IPS-NIHi7 (cell line): ENCODE data around the gene NFKBIZ.
"Not testable (repeated sequence)": the region's sequence is repeated elsewhere in the genome, so short reads cannot be mapped to it uniquely, and the experiment has no call there.

Experiments
- DNase-seq: peaks from one replicate; pipeline ENCODE4 v3.0.0; 2012; ENCODE audit warnings: mixed read lengths; ENCODE audit errors: extremely low spot score

The NFKBIZ gene

DNA sequence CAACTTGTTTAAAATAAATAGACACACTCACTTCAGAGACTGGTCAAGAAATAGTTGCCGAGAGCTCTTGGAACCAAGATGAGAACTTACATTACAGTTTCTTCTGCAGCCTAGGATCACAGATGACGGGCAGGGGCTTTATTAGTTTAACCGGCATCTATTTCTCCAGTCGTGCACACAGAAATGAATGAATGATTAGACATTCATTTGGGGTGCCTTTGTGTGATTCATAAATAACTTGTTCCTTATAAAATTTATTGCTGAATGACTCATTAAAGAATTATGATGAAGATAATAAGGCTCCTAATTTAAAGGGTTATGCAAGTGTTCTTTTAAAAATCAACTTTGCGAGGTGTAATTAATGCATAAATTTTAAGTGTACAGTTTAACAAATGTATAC lies 20.8 kb downstream of the NFKBIZ start:
- DNase-seq: no peak

- DNase-seq: no peak
These were observed 24.3 kb downstream of the NFKBIZ start for GRCh38 chr3:101873619-101874018.

- DNase-seq: no peak
These were observed 26.8 kb downstream of the NFKBIZ start for GRCh38 chr3:101876142-101876541.

- DNase-seq: no peak
These were observed 29.3 kb downstream of the NFKBIZ start for GRCh38 chr3:101878589-101878988.

DNA sequence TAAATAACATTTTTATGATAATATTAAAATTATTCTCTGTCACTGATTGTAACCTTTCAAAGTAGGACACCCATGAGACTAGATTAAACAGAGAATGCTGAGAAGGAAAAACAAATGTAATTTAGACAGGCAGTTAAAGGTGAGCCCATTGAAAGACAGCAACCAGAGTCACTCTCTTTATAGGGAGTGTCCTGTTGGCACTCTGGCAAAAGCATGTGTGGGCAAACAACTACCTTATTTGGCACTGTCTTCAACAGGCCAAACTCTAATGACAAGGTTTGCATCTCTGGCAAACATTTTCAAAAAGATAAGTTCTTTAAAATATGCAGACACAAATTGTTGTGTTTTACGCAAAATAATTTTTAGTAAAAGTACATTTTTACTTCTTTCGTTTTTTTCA lies 29.8 kb downstream of the NFKBIZ start:
- no peak for DNase-seq

DNA sequence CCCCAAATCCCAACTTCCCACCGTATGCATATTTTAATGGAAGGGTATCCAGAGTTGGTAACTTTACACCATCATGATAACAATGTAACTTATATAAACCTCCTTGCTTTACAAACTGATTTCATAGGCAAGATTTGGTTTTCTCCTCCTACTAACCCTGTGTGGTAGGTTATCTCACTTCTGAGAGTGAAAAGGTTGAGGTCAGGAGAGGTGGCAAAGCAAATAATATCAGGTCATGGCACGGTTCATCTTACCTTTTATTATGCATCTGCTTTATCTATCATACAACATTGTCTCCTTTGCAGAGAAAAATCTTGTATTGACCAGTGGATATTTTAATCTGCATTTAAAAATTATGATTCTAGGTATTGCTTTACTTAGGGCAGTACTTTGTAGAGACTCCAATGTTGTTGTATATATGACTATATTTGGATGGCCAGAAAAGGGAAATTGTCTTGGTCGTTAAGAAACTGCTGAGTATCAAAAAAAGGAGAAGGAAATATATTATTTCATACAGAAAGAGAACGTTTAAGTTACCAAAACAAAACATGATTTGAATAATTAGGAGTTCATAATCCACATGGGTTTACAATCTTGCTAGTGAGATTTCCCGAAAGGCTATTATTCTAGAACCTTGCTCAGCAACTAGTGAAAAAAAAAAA lies 30.4 kb downstream of the NFKBIZ start:
- no peak for DNase-seq

DNA sequence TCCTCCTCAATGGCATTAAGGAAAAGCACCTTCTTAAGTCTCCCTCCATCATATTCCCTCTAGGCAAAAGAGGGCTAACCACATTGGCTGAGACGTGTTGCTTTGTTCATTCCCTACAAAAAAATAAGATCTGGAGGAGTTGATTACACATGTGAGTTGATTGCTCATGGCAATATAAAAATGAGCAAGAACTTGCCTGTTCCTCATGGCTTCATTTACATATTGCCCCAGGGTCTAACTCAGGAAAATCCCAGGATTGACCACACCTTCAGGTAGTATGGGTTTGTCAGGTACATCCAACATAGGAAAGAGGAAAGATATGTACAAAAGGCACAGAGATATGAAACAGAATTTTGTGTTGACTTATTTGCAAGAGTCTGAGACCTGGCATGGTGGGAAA lies 35.5 kb downstream of the NFKBIZ start:
- no peak for DNase-seq

DNA sequence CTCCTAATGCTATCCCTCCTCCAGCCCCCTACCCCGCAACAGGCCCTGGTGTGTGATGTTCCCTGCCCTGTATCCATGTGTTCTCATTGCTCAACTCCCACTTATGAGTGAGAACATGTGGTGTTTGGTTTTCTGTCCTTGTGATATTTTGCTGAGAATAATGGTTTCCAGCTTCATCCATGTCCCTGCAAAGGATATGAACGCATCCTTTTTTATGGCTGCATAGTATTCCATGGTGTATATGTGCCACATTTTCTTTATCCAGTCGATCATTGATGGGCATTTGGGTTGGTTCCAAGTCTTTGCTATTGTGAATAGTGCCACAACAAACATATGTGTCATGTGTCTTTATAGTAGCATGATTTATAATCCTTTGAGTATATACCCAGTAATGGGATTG lies 36.3 kb downstream of the NFKBIZ start:
- DNase-seq: not testable (repeated sequence)

DNA sequence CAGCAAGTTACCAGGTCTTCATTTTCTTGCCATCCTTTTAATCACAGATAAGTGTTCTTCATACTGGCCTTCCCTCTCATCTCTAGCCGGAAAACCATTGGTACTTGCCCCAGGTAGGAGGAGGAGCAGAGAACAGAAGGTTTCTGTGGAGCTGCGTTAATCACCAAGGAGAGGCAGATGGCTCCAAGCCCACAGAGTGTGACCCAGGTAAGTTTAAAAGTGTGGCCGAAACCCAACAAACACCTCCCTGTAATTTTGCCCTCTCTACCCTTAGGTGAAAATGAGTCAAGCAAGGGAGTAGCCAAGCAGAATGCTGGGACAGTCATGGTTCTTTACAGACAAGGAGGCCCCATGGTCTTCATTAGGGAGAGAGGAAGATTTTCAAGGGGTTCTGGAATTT lies 37.3 kb downstream of the NFKBIZ start:
- no peak for DNase-seq

- DNase-seq: no peak
These were observed 39.3 kb downstream of the NFKBIZ start for GRCh38 chr3:101888653-101889052.

DNA sequence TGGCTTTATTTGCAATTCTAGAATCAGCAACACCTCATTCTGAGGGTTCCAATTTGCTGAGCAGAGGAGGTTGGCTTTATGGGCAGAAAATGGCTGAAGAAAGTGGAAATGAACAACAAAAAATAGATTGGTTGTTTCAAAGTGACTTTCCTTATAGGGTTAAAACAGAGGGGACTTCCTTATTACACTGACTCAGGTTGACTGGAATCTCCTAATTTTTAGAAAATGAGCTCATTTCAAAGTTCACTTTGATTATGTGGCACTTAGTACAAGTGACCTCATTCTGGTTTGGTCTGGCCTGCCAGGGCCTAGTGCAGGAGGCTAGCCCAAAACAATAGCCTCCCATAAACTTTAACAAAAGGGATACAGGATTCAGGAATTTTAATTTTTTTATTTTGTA lies 41.4 kb downstream of the NFKBIZ start:
- no peak for DNase-seq

GRCh38 chr3:101892648-101893047 lies 43.3 kb downstream of the NFKBIZ start:
- no peak for DNase-seq

DNA sequence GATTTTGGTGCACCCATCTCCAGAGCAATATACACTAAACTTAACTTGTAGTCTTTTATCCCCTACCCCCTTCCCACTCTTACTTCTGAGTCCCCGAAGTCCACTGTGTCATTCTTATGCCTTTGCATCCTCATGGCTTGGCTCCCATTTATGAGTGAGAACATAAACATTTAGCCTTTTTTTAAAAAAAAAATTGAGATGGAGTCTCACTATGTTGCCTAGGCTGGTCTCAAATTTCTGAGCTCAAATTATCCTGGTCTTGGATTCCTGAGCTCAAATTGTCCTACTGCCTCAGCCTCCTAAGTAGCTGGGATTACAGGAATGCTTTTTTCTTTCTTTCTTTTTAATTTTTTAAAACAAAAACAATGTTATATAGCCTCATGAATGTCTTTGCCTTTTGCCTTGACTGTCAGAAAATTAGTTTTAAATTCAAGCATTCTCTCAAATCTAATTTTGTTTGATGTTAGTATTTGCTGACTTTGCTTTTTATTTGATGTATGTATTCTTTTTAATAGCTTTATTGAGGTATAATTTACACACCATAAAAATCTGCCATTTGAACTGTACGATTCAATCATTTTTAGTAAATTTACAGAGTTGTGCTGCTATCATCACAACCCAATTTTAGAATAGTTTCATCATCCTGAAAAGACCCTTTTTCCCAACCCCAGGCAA lies 46.9 kb downstream of the NFKBIZ start:
- no peak for DNase-seq

DNA sequence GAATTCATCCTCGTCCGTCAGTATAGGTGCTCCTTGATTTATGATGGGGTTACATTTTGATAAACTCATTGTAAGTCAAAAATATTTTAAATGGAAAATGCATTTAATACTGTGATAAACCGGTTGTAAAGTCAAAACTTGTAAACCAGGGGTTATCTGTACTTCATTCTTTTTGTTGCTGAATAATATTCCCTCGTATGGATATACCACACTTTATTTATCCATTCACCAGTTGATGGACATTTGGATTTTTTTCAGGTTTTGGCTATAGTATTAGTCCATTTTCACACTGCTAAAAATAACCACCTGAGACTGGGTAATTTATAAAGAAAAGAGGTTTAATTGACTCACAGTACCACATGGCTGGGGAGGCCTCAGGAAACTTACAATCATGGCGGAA lies 47.7 kb downstream of the NFKBIZ start:
- no peak for DNase-seq

DNA sequence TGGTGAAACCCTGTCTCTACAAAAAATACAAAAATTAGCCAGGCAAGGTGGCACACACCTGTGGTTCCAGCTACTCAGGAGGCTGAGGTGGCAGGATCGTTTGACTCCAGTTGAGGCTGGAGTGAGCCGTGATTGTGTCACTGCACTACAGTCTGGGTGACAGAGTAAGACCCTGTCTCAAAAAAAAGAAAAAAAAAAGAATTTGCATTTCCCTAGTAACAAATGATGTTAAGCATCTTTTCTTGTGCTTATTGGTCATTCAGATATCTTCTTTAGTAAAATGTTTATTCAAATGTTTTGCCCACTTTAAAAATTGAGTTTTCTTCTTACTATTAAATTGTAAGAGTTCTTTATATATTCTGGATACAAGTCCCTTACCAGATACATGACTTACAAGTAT lies 48.7 kb downstream of the NFKBIZ start:
- no peak for DNase-seq

GRCh38 chr3:101898752-101899169 lies 49.4 kb downstream of the NFKBIZ start:
- no peak for DNase-seq

DNA sequence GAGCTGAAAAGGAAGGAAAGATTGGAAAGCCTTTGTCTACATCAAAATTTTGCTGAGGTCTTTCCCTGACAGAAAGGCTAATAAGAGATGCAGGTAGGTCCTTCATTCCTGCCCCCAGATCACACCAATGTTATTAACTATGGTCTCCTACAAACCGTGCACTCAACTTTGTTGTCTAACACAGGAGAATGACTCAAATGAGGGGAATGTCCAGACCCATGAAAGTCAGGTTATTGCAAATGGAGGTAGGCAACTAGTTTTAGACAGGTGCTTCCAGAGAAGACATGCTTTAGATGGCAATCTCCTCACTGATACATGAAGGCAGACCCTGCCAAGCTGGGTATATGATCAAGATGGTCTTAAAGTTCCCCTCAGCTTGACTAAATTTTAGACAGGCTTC lies 51.0 kb downstream of the NFKBIZ start:
- DNase-seq: no peak

DNA sequence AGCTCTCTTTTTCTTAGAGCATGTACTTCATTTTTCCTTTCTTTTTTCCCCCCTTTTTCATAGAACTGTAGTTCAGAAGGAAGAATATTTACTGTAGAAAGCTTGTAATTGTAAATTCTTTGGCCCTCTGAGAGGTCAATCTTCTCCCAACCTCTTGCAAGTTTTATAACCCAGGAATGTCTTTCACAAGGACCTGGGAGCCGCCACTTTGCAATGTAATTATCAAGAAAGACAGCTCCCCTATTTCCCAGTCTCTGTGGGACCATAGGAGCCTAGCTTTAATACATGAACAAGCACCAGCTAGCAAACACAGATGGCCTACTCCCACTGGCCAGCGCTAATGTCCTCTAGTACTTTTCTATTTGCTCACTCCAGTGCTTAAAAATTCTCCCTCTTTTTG lies 51.4 kb downstream of the NFKBIZ start:
- no peak for DNase-seq

GRCh38 chr3:101902041-101902440 lies 52.7 kb downstream of the NFKBIZ start:
- no peak for DNase-seq

DNA sequence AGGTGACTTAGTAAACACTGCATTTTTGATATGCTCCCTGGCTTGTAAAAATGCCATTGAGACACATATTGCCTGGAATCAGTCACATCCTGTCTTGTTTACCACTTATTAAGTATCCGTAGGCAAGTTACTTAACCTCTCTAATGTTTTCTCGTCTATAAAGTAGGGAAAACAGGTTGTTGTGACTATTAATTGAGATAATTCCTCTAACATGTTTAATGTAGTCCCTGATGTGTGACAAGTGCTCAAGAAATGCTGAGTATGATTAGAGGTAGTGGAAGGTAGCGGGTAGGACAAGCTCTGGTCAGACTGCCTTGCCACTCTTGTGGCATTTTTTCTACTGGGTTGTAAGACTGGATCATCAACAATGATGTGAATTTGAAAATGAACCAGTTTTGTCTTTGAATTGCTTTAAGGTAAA lies 54.1 kb downstream of the NFKBIZ start:
- DNase-seq: no peak

- DNase-seq: not testable (repeated sequence)
These were observed 56.3 kb downstream of the NFKBIZ start for GRCh38 chr3:101905573-101905972.
